PC-9 (cell line): Measurements from ENCODE around the gene IL4I1.

Experiments used
- CTCF ChIP-seq: fragments of 200-600 bp; sonication (generic); conservative IDR thresholded peaks from 2 replicates; pipeline ENCODE4 v1.6.1; 2017; ENCODE audit warnings: mixed run types, antibody characterized with exemption, mild to moderate bottlenecking, moderate library complexity
- EZH2 ChIP-seq: fragments of 200-600 bp; sonication (generic); IDR thresholded peaks from 2 replicates; pipeline ENCODE4 v1.8.0; 2017; ENCODE audit warnings: antibody characterized with exemption, low read depth

GRCh38 chr19:49882643-49883042 lies 14.0 kb downstream of the IL4I1 start:
- TF ChIP-seq CTCF (no peak), EZH2 (no peak)
